K562 (cell line): ENCODE data around the gene PLCB1. TPM values are rescaled to one million over a fixed set of nuclear protein-coding genes. Genes with fewer than 3 reads are reported as not detected.

Experiments used
- ATAC-seq: fragments of 200-7000 bp; cut with Tn5 transposase; 3 replicates; pipeline ENCODE4 v1.9.1; 2020; ENCODE audit warnings: moderate library complexity
- BruUV-seq: library from RNA; stranded (reverse); fragments of 400-500 nt; replicated peaks from 2 replicates; lab custom pipeline; 2021; lab: Mats Ljungman, UMichigan
- CTCF ChIA-PET: fragments of 300-600 bp; formaldehyde crosslinking; extraction: SDS; loops from one replicate; lab custom pipeline; 2021; ENCODE audit warnings: low intra/inter-chr PET ratio; lab: Yijun Ruan, JAX
- POLR2A ChIA-PET: fragments of 300-600, 350-650 bp; sonication (Branson Sonifier 250); formaldehyde crosslinking; extraction: SDS; loops from one replicate; lab custom pipeline; 2021; ENCODE audit warnings: antibody characterized with exemption, inconsistent platforms; lab: Yijun Ruan, JAX
- DNase-seq, 4 experiments: peaks; one replicate each; pipeline versions ENCODE4 v3.0.0 to v3.0.0-alpha.2; 2011 to 2018; ENCODE audit warnings: low spot score in 3 of 4, mixed read lengths in 3 of 4; ENCODE audit errors: extremely low read depth in 1 of 4
- FAIRE-seq: peaks from 2 replicates; lab custom pipeline; 2011; peaks lifted over from hg19 to GRCh38; lab: Jason Lieb, UNC
- H2AFZ ChIP-seq: 2 replicates; pipeline ENCODE4 v1.6.0; 2011; ENCODE audit warnings: low read depth, low read length, control low read depth, inconsistent platforms
- H3K27ac ChIP-seq: fragments of 200-600 bp; 3 replicates; pipeline ENCODE4 v1.8.0; 2011; ENCODE audit warnings: low read depth, mild to moderate bottlenecking, control low read depth, inconsistent platforms, low read length, moderate library complexity, mixed read lengths; ENCODE audit errors: extremely low read depth
- H3K27me3 ChIP-seq, 2 experiments: fragments of 300-600 bp in 1 of 2; 2 replicates in 1 of 2; 3 replicates in 1 of 2; pipeline versions ENCODE4 v1.6.0 to v1.8.0; 2011; ENCODE audit warnings: inconsistent platforms in 2 of 2, low read length in 2 of 2, mild to moderate bottlenecking in 1 of 2, mixed read lengths in 1 of 2, moderate library complexity in 1 of 2; ENCODE audit not compliant: control insufficient read depth in 2 of 2, insufficient read depth in 2 of 2
- H3K36me3 ChIP-seq: fragments of 300-600 bp; 3 replicates; pipeline ENCODE4 v1.8.0; 2011; ENCODE audit warnings: mild to moderate bottlenecking, low read length, inconsistent platforms; ENCODE audit not compliant: control insufficient read depth, insufficient read depth
- H3K4me1 ChIP-seq, 2 experiments: fragments of 200-600 bp in 1 of 2; replicated peaks in 1 of 2; 2 replicates in 1 of 2; 3 replicates in 1 of 2; pipeline versions ENCODE4 v1.5.1 to v1.8.0; 2011; ENCODE audit warnings: inconsistent platforms in 2 of 2, low read length in 2 of 2, mild to moderate bottlenecking in 1 of 2, mixed read lengths in 1 of 2, moderate library complexity in 1 of 2; ENCODE audit not compliant: control insufficient read depth in 2 of 2, insufficient read depth in 2 of 2
- H3K4me2 ChIP-seq: 2 replicates; pipeline ENCODE4 v1.6.1; 2011; ENCODE audit warnings: low read length, control low read depth, inconsistent platforms, mixed read lengths; ENCODE audit not compliant: insufficient read depth
- H3K4me3 ChIP-seq: fragments of 200-600 bp; sonication (generic), shearing (Covaris generic); 2 replicates; pipeline ENCODE4 v1.5.1; 2016; ENCODE audit warnings: control low read depth, inconsistent platforms
- H3K79me2 ChIP-seq: fragments of 200-600 bp; 3 replicates; pipeline ENCODE4 v1.8.0; 2011; ENCODE audit warnings: low read length, inconsistent platforms; ENCODE audit not compliant: control insufficient read depth, insufficient read depth
- H3K9ac ChIP-seq, 2 experiments: 2 replicates each; pipeline versions ENCODE4 v1.6.0 to v1.6.1; 2011; ENCODE audit warnings: low read depth in 2 of 2, low read length in 2 of 2, control low read depth in 1 of 2, inconsistent platforms in 1 of 2, mild to moderate bottlenecking in 1 of 2, mixed read lengths in 1 of 2; ENCODE audit not compliant: insufficient read depth in 1 of 2
- H3K9me1 ChIP-seq: one replicate; pipeline ENCODE4 v1.6.0; 2011; ENCODE audit warnings: inconsistent platforms, mild to moderate bottlenecking, low read length, moderate library complexity; ENCODE audit not compliant: control insufficient read depth, insufficient read depth
- H3K9me3 ChIP-seq: replicated peaks from 2 replicates; pipeline ENCODE4 v1.5.1; 2011; ENCODE audit warnings: low read depth, low read length, inconsistent platforms; ENCODE audit not compliant: control insufficient read depth, insufficient read depth
- H4K20me1 ChIP-seq: replicated peaks from 2 replicates; pipeline ENCODE4 v1.6.1; 2011; ENCODE audit warnings: low read length, inconsistent platforms, mixed read lengths; ENCODE audit not compliant: control insufficient read depth, insufficient read depth
- ETV5 ChIP-seq: sonication (generic); formaldehyde crosslinking; IDR thresholded peaks from 2 replicates; pipeline ENCODE4 v1.4.0; 2020; ENCODE audit warnings: low read depth, mild to moderate bottlenecking, missing genetic modification reagents
- HIVEP1 ChIP-seq: fragments of 250-450 bp; sonication (Bioruptor Pico); IDR thresholded peaks from 2 replicates; pipeline ENCODE4 v1.4.0; 2020; ENCODE audit warnings: mild to moderate bottlenecking
- HNRNPLL ChIP-seq: fragments of 200-400 bp; formaldehyde crosslinking; IDR thresholded peaks from 2 replicates; pipeline ENCODE4 v1.6.1; 2017; ENCODE audit warnings: low read length, low read depth, mild to moderate bottlenecking; ENCODE audit not compliant: poor library complexity, severe bottlenecking
- ILF3 ChIP-seq: fragments of 450-650 bp; IDR thresholded peaks from 2 replicates; pipeline ENCODE4 v1.6.1; 2018; ENCODE audit warnings: antibody characterized with exemption, mild to moderate bottlenecking, moderate library complexity, borderline replicate concordance
- KLF6 ChIP-seq: fragments of 250-450 bp; sonication (Bioruptor Pico); IDR thresholded peaks from 2 replicates; pipeline ENCODE4 v1.4.0; 2020; ENCODE audit warnings: mild to moderate bottlenecking, moderate library complexity, borderline replicate concordance
- MAFG ChIP-seq: fragments of 450-650 bp; conservative IDR thresholded peaks from 2 replicates; pipeline ENCODE4 v1.6.1; 2016; ENCODE audit warnings: missing genetic modification characterization, missing compliant biosample characterization
- MEF2A ChIP-seq: IDR thresholded peaks from 2 replicates; pipeline ENCODE4 v1.6.1; 2011; ENCODE audit warnings: low read depth, mild to moderate bottlenecking, low read length, moderate library complexity; ENCODE audit not compliant: control insufficient read depth
- NONO ChIP-seq, 2 experiments: fragments of 200-400 bp in 1 of 2; fragments of 450-650 bp in 1 of 2; formaldehyde crosslinking in 1 of 2; IDR thresholded peaks; 2 replicates each; pipeline ENCODE4 v1.6.1; 2017; ENCODE audit warnings: low read depth in 2 of 2, mild to moderate bottlenecking in 2 of 2, moderate library complexity in 2 of 2, low read length in 1 of 2
- RNF219 ChIP-seq: fragments of 250-450 bp; sonication (Bioruptor Pico); IDR thresholded peaks from 2 replicates; pipeline ENCODE4 v1.5.0; 2022; ENCODE audit warnings: mild to moderate bottlenecking
- THAP12 ChIP-seq: fragments of 250-450 bp; sonication (Bioruptor Pico); IDR thresholded peaks from 2 replicates; pipeline ENCODE4 v1.9.0; 2021; ENCODE audit warnings: mild to moderate bottlenecking, inconsistent platforms
- ZNF140 ChIP-seq: fragments of 250-450 bp; sonication (Bioruptor Pico); IDR thresholded peaks from 2 replicates; pipeline ENCODE4 v1.8.0; 2021; ENCODE audit warnings: moderate library complexity, mild to moderate bottlenecking, inconsistent platforms
- ZNF668 ChIP-seq: fragments of 250-450 bp; sonication (Bioruptor Pico); IDR thresholded peaks from 2 replicates; pipeline ENCODE4 v1.8.0; 2022; ENCODE audit warnings: mild to moderate bottlenecking, inconsistent platforms
- WGBS: fragments of 100-300 bp; shearing (Covaris generic); methylation state at CpG from one replicate; pipeline ENCODE4 v1.1.6; 2016; ENCODE audit warnings: low coverage, mixed read lengths; ENCODE audit not compliant: insufficient coverage; ENCODE audit errors: missing lambda C conversion rate; 5-methylcytosine and 5-hydroxymethylcytosine counted together
- in situ Hi-C: fragments of 300-500 bp; cut with MboI; formaldehyde crosslinking; loops from 4 replicates; pipeline ENCODE4 v1.15.0; 2018; ENCODE audit warnings: inconsistent platforms, mixed read lengths
- intact Hi-C: fragments of 100-400 bp; cut with micrococcal nuclease; formaldehyde crosslinking; loops from 2 replicates; pipeline ENCODE4 v1.14.2; 2022
- polyA plus RNA-seq, 8 experiments: library from polyadenylated mRNA; depleted of rRNA in 4 of 8; stranded (reverse) in 5 of 8; unstranded in 3 of 8; fragments of >200 nt; fragmentation: Nextera tagmentation in 2 of 8; fragmentation: Illumina TruSeq in 1 of 8; extraction: Ambion mirVana in 2 of 8; extraction: Trizol in 1 of 8; gene quantifications; 2 replicates each; pipeline versions ENCODE4 v1.2.1 to v1.2.3, GENCODE V29; 2011 to 2014; ENCODE audit warnings: inconsistent platforms in 1 of 8, missing spikeins in 1 of 8
- total RNA-seq, 7 experiments: library from RNA; depleted of rRNA in 6 of 7; stranded (reverse); fragments of >200 nt in 6 of 7; fragmentation: Illumina TruSeq in 2 of 7; extraction: Trizol in 2 of 7; gene quantifications; 2 replicates each; pipeline versions ENCODE4 v1.2.1 to v1.2.3, GENCODE V29; 2011 to 2021; ENCODE audit warnings: low replicate concordance in 1 of 7

The PLCB1 gene
- total and polyA plus RNA-seq, 9 of the 15 experiments (the other 6 are each of a cell fraction or from before 2014, with no cell fraction given) = 0.34 to 3.1 (median 1.3) TPM

GRCh38 chr20:8504030-8504429, 372.0 kb downstream of the PLCB1 start (continued):
- no peak for TF ChIP-seq MEF2A
- no peak for TF ChIP-seq HNRNPLL
- TF ChIP-seq THAP12 (CRISPR knock-in tag) = no peak
- no peak for TF ChIP-seq ZNF668 (CRISPR knock-in tag)
- TF ChIP-seq KLF6 (CRISPR knock-in tag) = no peak

GRCh38 chr20:8505476-8506200, 373.6 kb downstream of the PLCB1 start:
- Histone ChIP-seq H3K9me3 (0 out of 2 replicates have a peak, but pooled peaks cover 2% of the 10 kb centered on the region), H3K27ac (no peak overlapping the region), H3K4me2 (no peak overlapping the region), H2AFZ (no peak overlapping the region)
- DNase-seq = no peak
- in situ Hi-C loops = no loop called here
- CTCF ChIA-PET = no interaction called here
- ATAC-seq = no peak
- TF ChIP-seq ZNF140 (CRISPR knock-in tag) = no peak
- no peak for TF ChIP-seq RNF219 (CRISPR knock-in tag)
- no peak for TF ChIP-seq NONO (IDR thresholded peaks at IDR 0.05; ENCODE audit: low read depth in 2 of 2, low read length in 1 of 2)
- TF ChIP-seq MAFG (tag) = no peak
- TF ChIP-seq ETV5 = no peak
- no peak for TF ChIP-seq ILF3
- no peak for TF ChIP-seq HIVEP1
- TF ChIP-seq, all 486 proteins: peak for 0
- H3K36me3 ChIP-seq = no peaks in the 10 kb centered on the region
- WGBS = 3% methylated on average over 4 of the region's 4 CpGs
- no peaks in the 10 kb centered on the region for H4K20me1 ChIP-seq
- BruUV-seq = no TSS peak
- no peak overlapping the region for H3K9ac ChIP-seq
- no peaks in the 10 kb centered on the region for H3K4me1 ChIP-seq
- H3K27me3 ChIP-seq = no peaks in the 10 kb centered on the region
- no peak overlapping the region for H3K4me3 ChIP-seq
- H3K79me2 ChIP-seq = no peaks in the 10 kb centered on the region
- intact Hi-C loops = no loop called here
- POLR2A ChIA-PET = no interaction called here
- FAIRE-seq = no peak
- H3K9me1 ChIP-seq = no peaks in the 10 kb centered on the region
